ENCODE measurements around the gene MSH5. TPM values are rescaled to one million over a fixed set of nuclear protein-coding genes. Genes with fewer than 3 reads are reported as not detected.
"Not testable (repeated sequence)": the region's sequence is repeated elsewhere in the genome, so short reads cannot be mapped to it uniquely, and the experiment has no call there.

Gene MSH5
- polyA plus RNA-seq, 1 donor: 14.4 TPM

DNA sequence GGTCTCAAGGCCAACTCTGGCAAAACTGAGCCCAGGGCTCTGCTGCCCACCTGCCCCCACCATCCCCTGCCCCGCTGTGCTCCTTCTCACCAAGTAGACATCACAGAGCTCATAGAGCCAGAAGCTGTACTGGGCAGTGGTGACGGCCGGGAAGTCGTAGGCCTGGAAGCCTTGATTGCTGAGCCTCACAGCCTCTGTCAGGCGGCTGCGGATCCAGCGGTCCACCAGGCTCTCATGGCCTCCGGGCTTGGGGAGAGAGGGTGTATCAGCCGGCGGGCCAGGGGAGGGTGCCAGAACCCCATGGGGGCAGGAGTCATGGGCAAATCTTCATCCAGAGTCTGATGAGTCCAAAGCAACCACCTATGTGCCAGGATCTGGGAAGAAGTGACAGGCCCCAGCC lies 40.1 kb downstream of the MSH5 start:
- no peak for DNase-seq

DNA sequence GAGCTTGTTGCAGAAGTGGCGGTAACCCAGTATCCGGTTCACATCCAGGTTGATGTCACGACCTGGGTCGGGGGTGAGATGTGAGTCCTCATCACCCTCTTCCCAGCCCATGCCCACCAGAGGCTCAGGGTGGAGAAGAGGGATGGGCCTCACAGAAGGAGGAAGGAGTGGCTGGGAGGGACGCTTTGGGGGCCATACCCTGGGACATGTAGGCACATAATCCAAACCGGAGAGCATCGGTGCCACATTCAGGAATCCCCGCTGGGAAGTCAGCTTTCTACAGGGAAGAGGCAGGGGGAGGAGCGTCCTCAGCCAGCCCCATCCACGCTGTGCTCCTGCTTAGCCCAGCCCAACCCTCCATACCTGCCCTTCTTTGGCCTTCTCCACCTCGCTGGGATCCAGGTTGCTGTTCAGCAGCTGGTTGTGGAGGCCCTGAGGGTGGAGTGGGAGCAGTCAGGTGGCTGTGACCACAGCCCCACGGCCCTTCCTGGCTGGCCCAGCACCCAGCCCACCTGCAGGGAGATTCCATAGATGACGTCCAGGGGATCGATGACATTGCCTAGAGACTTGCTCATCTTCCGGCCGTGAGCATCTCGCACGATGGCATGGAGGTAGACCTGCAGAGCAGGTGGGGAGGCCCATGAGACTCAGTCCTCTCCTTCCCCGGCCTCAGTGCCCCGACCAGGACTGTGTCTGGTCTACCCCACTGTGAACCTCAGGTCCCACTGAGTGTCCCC lies 40.9 kb downstream of the MSH5 start:
- DNase-seq: no peak

DNA sequence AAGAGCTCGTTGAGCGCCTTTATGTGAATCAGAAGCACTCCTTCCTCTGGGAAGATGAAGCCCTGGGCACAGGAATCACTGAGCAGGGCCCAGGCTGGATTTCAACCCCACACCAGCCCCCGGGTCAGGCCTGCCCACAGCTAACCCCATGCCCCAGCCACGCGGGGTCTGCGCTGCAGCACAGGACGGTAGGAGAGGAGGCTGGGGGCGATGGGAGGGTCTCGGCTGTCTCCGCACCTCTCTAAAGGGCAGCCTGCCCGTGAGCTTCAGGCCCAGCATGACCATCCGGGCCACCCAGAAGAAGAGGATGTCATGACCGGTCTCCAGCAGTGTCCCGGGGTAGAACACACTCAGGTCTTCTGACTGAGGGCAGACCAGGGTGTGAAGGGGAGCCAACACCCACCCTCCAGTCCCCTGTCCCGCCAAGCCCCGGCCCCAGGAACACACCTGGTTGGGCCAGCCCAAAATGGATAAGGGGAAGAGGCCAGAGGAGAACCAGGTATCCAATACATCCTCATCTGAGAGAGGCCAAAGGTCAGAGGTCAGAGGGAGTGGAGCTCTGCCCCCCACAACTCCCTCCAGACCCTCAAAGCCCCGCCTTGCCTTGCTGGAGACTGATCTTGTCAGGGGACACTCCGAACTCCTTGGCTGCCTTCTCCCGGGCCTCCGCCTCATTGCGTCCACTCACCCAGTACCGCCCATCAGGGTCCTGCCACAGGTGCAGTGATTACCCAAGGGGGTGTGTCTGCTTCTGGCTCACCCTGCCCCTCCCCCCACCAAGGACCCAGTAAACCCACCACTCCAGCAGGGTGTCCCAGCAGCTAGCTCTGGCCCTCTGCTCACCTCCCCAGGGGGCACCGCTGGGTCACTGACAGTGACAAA lies 41.7 kb downstream of the MSH5 start:
- DNase-seq: no peak

DNA sequence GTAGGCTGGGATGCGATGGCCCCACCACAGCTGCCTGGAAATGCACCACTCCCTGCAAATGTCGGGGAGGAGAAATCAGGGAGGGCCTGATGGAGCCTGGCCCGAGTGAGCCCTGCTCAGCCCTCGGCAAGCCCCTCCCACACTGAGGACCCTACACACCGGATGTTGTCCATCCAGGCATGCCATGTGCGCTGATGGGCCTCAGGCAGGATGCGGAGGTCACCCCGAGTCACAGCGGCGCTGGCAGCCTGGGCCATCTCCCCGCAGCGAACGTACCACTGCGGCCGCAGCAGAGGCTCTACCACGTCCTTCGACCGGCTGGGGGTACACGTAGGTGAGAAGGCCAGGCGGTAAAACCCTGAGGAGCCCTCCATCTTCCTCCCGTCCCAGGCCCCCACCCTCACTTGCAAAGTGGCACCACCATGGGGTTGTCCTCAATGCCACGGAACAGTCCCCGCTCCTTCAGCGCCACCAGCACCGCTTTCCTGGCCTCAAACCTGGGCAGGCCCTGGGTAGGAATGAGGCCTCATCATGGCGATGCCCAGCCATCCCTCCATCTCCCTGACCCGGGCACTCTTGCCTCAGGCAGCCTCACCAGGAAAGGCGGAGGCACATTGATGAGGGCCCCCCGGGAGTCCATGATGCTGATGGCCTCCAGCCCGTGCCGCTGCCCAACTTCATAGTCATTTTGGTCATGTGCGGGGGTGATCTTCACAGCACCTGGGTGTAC lies 42.5 kb downstream of the MSH5 start:
- no peak for DNase-seq

DNA sequence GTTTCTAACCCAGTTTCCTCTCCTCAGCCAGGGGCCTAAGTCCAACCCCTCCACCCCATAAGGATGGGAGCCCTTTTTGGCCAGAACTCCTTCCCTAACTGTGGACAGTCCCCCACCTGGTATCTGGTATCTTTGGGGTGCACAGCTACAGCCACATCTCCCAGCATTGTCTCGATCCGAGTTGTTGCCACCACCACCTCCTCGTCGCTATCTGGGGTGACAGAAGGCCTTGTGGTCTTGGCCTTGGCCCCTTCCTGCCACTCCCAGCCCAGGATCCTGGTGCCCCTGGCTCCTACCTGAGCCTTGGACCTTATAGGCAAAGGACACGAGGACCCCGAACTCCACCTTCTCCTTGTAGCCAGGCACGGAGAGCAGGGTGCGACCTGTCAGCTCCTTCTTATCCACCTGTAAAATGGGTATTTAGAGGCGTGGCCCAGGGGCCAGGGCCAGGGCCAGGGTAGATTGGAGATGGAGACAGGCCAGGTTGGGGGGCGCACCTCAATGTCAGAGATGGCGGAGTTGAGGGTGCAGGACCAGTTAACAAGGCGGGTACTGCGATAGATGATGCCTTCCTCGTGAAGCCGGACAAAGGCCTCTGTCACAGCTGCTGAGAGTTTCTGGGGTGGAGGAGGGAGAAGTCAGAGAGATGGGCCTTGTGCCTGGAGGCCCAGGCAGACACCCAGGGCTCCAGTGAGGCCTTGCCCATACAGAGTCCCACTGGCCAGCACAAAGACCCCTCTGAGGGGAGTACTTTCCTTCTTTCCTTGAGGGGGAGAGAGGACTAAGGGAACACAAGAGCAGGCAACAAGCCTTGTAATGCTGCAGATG lies 44.5 kb downstream of the MSH5 start:
- DNase-seq: no peak

DNA sequence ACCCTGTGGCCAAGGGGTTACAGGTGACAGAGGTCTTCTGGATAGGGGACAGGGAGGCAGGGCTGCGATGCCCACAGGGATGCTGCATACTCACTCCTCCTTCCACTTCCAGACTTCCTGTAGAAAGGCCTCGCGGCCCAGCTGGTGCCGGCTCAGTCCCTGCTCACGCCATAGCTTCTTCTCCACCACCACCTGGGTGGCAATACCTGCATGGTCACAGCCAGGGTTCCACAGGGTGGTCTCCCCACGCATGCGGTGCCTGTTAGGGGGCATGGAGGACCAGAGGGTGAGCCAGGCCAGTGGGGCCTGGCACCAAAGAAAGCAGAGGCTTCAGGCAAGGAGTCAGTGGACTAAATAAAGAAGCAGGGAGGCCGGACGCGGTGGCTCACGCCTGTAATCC lies 45.7 kb downstream of the MSH5 start:
- no peak for DNase-seq

DNA sequence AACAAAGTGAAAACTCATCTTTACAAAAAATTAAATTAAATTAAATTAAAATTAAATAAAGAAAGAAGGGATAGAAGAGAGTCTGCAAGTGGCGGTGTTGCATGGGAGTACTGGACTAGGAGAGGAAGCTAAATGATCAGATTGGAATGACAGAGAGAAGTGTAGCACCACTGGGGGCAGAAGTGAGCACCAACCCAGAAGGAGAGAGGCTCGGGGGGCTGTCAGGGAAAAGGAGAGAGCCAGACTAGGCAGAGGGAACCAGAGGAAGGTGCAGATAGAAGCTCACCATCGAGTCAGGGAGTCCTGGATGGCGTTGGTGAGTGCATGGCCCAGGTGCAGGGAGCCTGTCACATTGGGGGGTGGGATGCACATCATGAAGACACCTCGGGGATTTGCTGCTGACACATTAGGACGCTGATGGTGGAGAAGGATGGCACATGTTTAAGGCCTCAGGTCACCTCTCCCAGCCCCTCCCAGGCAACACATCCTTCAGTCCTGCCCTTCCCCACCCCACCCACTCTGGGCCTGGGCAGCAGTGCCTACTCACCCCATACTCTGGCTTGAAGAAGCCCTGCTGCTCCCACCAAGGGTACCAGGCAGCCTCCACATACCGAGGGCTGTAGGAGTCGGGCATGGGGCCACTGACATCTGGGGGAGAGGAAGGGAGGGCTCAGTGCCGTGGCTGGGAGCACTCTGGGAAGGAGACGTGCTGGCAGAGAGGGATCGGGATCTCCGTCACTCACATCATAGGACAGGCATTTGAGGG lies 51.7 kb downstream of the MSH5 start:
- no peak for DNase-seq

DNA sequence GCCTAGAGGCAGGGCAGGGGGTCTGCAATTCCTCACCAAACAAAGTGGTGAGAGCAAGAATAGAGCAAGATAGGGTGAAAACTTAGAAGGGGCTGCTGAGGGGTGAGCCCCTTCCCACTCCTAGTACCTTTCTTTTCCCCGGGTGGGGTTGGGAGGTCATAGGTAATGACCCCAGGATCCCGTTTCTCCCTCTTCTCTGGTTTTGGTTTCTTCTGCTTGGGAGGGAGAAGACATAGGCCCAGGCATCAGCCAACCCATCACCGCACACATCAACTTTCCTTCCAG lies 52.2 kb downstream of the MSH5 start:
- DNase-seq: no peak

DNA sequence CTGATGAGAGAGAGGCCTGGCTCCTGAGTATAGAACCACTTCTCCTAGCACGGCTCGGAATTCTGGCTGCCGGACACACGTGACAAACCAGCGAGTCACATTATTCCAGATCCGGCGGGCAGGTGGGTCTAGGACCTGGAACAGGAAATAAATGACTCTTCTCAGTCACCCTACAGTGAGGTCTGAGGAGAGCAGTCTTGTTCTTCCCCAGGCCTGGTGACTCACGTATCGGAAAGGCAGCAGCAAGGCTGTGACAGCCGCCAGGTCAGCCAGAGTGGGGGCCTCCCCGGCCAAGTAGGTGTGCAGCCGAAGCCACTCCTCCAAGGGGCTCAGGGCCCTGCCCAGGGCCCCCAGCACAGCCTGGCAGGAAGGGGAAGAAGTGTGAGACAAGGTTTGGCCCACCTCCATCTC lies 53.0 kb downstream of the MSH5 start:
- DNase-seq: no peak

DNA sequence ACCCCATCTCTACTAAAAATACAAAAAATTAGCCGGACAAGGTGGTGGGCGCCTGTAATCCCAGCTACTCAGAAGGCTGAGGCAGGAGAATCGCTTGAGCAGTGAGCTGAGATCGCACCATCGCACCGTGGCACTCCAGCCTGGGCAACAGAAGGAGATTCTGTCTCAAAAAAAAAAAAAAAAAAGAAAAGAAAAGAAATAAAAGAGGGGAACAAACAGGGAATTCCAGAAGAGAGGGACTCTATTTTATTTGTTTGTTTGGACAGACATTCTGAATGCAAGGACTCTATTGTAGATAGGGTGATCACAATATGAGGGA lies 54.1 kb downstream of the MSH5 start:
- not testable (repeated sequence) for DNase-seq

DNA sequence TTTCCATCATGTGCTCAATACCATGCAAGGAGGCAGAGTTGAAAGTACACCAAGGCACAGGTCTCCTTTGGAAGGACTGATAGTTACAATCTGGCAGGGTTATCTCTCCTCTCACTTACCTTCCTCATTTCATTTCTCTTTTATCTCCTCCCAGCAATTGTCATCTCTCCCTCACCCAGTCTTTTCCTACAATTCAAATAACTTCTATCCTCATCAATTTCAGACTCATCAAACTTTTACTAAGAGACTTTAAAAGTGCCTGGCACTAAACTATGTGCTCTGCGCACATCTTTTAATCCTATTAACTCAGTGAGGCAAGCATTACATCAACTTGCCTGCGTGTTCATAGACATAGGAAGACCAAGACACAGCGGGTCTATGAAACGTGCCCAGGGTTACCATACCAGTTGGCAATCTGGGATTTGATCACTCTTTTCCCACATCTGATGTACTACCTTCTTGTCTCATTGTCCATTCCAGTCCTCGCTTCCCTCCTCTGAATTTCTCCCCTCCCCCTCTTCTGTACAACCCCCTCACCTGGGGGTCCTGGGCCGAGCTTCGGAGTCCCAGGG lies 54.6 kb downstream of the MSH5 start:
- no peak for DNase-seq

DNA sequence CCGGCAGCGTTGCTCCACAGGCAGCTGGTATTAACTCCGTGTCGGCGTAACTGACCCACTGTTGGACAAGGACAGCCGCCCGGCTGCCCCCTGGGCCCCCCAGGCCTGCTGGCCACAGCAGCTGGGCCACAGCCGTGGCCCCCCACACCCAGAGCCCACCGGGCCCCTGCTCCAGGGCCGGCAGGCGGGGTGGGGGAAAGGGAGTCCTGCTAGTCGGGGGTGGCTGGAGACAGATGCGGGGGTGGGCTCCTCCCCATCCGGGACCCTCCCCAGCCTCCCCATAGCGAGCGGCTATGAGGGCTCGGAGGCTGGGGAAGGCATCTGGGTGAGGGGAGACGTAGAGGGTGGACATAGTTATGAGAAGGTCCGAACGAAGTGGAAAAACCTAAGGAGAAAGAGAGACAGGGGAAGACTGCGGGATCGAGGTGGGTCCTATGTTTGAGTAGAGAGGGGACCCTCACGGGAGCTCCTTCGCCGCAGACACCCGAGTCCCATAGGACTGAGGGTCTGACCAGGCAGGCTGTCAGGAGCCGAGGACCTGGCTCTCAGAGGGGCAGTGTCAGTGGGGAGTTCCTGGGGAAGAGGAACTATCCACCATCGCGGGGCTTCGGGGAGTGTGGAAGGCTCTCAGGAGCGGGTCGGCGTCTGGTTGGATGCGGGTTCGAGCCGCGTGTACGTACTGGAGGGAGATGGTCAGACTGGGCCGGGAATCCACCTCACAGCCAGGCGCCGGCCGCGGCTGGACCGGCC lies 55.2 kb downstream of the MSH5 start:
- DNase-seq: no peak

DNA sequence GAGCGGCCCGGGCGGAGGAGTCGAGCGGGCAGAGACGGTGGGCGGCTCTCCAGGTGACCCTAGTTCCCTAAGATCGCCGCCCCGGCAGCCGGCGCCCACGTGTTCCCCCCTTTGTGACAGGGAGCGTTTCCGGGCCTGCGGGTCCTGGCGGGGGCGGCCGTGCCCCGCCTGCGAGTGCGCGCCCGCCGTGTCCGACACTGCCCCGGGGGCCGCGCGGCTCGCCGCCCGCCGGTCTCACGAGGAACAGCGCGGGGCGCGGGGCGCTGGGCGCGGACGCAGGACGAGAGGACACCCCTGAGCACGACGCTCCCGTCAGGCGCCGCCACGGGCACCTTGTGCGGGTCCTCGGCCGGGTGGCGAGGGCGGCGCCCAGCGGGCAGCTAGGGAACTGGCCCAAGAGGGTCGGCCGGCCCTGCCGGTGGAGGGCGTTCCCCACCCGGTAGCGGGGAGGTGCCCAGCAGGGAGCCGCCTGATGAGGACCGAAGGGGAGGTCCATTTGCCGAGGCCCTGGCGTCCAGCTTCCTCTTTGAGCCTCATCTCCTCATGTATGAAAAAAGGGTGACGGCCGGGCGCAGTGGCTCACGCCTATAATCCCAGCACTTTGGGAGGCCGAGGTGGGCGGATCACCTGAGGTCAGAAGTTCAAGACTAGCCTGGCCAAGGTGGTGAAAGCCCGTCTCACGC lies 56.0 kb downstream of the MSH5 start, which contains the start of gene VARS1:
Gene VARS1, minus strand, starts transcription at position 137 of the 683 bp plus-strand sequence. CDS start 535 bp downstream, outside the sequence.
- peak; percentile 89 for DNase-seq

DNA sequence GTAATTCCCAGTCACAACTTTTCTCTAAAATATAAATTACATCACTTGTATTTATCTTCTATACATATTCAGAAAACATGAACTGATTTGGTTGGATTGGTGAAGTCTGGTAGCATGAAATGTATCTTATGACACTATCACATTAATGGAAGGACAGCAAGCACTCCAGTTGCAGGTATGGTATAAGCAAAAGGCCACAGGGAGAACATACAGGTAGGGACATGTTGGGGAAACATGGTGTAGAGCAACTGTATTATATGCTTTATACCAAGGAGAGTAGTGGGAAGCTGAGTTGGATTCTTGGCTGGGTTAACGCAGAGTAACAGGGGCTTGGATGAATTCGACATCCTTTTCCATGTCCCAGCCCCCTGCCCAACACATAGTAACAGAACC lies 57.2 kb downstream of the MSH5 start:
- DNase-seq: no peak

DNA sequence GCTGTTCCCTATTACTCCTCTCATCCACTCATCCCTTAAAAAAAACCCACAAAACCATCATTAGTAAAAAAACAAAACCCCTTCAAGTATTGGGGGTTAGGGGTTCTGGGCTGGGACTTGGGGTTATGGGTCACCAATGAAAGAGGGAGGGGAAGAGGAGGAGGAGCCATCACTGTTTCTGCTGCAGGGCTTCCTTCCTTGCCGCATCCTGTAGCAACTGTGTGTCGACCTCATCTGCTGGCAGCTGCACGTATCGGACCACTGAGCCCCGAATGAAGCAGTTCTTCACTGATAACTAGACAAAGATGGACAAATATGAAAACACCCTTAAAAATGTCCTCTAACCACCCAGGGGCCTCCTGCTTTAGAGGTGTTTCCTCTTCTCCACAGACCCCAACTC lies 57.8 kb downstream of the MSH5 start:
- DNase-seq: no peak

DNA sequence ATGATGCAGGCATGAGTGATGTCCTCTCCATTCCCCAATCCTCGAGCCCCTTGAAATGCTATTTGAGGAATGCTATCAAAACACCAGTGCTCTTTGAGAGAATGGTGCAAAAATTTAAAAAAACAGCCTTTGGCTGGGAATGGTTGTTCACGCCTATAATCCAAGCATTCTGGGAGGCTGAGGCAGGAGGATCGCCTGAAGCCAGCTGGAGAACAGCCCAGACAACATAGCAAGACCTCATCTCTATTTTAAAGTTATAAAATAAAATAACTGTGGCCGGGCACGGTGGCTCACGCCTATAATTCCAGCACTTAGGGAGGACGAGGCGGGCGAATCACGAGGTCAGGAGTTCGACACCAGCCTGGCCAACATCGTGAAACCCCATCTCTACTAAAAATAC lies 60.0 kb downstream of the MSH5 start:
- peak; percentile 34 for DNase-seq

DNA sequence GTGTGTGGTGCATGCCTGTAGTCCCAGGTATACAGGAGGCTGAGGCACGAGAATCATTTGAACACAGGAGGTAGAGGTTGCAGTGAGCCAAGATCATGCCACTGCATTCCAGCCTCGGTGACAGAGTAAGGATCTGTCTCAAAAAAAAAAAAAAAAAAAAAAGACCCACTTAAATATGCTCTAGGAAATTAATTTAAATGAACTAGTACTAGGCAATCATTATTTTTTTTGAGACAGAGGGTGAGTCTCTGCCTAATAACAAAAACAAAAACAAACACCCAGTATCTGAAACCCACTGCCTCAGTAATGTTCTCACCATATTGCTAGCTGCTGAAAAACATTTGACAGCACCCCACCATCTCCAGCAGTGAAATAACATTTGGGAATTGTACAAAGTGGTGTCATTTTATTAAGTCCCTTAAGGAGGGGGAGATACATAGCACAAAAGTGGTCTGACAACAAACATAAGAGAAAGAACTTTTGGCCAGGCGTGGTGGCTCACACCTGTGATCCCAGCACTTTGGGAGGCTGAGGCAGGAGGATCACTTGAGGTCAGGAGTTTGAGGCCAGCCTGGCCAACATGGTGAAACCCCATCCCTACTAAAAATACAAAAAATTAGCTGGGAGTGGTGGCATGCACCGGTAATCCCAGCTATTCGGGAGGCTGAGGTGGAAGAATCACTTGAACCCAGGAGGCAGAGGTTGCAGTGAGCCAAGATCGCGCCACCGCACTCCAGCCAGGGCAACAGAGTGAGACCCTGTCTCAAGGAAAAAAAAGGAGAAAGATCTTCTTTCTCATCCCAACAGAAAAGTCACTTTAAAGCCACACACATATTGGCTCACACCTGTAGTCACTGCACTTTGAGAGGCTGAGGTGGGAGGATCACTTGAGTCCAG lies 61.5 kb downstream of the MSH5 start:
- not testable (repeated sequence) for DNase-seq

DNA sequence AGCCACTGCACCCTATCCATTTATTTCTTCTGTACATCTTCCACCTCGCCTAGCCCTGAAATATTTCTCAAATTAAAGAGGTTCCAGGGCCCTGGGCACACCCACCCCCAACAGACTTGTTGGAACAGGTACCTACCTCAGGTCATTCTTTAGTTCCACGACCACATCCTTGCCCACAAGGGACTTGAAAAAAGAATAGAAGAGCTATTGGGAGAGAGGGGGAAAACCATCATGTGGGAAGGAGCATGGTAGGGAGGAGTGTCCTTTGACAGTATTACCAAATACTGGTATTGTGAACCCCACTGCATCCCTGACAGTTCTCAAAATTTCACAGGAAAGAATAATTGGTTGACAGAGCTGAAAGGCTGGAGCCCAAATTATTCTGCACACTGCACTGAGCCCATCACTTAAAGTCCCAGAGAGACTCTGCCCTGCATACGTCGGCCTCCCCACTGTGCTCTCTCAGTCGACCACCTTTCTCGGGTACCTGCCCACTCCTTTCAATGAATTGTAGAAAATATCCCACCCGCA lies 66.2 kb downstream of the MSH5 start:
- DNase-seq: no peak
